SK-N-MC (cell line): ENCODE measurements around the gene PSMD13.

Experiments
- EZH2 ChIP-seq: fragments of 200-600 bp; sonication (generic); IDR thresholded peaks from one replicate; pipeline ENCODE4 v1.6.1; 2017; ENCODE audit warnings: antibody characterized with exemption
- FOXP2 ChIP-seq: optimal IDR thresholded peaks from 2 replicates; pipeline ENCODE3; 2011; ENCODE audit warnings: mild to moderate bottlenecking, moderate library complexity; ENCODE audit not compliant: insufficient read depth; ENCODE audit errors: extremely low read length, control extremely low read depth
- POLR2AphosphoS5 ChIP-seq: IDR thresholded peaks from 2 replicates; pipeline ENCODE4 v1.6.1; 2012; ENCODE audit warnings: mild to moderate bottlenecking, low read depth, low read length, borderline replicate concordance

GRCh38 chr11:255176-255575 lies 18.4 kb downstream of the PSMD13 start:
- TF ChIP-seq EZH2 (no peak), POLR2AphosphoS5 (no peak), FOXP2 (no peak)
